C4-2B (cell line): ENCODE data around the gene AHRR.

ENCODE experiments used
- ZFX ChIP-seq: fragments of 450-650 bp; IDR thresholded peaks from 2 replicates; pipeline ENCODE4 v1.6.1; 2017
- TF ChIP-seq, protein P1 (sequence below): fragments of 450-650 bp; conservative IDR thresholded peaks from 2 replicates; pipeline ENCODE4 v1.5.1; 2017; ENCODE audit warnings: mild to moderate bottlenecking

DNA sequence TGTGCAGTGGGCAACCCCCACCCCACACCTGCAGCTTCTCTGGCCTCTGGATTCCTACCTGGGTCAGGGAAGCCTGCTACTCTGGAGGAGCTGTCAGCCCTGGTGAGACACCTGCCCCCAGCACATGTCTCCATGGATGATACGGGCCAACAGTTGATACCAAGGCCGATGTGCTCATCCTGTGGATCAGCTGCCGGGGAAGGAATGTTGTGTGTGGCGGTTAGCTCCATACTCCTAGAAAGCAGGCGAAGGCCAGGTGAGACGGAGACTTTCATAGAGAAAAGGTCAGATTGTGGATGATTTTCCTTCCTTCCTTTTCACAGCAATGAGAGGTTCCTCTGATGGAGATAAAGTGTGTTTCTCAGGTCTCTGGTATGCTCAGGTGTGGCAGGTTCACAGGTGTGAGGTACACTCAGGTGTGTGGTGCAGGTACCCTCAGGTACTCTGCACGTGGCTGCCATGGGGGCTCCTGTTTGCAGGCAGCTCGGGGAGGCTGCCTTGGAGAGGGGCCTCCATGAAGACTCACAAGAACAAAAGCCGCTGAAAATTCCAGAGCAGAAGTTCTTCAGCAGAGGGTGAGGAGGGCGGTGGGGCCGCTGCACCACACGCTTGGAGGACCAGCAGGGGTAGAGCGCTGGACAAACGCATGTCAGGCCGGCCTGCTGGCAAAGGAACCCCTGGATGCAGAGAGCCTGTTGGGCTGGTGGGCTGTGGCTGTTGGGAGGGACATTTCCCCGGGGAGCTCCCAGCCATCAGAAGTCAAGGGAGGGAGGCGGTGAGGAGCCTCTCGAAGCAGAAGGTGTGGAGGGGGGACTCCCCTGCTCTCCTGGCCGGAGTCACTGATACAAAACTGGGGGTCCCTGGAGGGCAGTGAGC, 5.1 kb upstream of the AHRR start:
- TF ChIP-seq, protein P1, sequence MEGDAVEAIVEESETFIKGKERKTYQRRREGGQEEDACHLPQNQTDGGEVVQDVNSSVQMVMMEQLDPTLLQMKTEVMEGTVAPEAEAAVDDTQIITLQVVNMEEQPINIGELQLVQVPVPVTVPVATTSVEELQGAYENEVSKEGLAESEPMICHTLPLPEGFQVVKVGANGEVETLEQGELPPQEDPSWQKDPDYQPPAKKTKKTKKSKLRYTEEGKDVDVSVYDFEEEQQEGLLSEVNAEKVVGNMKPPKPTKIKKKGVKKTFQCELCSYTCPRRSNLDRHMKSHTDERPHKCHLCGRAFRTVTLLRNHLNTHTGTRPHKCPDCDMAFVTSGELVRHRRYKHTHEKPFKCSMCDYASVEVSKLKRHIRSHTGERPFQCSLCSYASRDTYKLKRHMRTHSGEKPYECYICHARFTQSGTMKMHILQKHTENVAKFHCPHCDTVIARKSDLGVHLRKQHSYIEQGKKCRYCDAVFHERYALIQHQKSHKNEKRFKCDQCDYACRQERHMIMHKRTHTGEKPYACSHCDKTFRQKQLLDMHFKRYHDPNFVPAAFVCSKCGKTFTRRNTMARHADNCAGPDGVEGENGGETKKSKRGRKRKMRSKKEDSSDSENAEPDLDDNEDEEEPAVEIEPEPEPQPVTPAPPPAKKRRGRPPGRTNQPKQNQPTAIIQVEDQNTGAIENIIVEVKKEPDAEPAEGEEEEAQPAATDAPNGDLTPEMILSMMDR = no peak
- TF ChIP-seq ZFX = no peak
